Muscle of leg (tissue), 11 donors: ENCODE data around the gene CAPZA3. TPM values are rescaled to one million over a fixed set of nuclear protein-coding genes. Genes with fewer than 3 reads are reported as not detected.

Source experiments
- DNase-seq: peaks from one replicate; pipeline ENCODE4 v3.0.0; 2013
- H3K27ac ChIP-seq: one replicate; pipeline ENCODE4 v1.5.1; 2013; ENCODE audit warnings: mild to moderate bottlenecking, low read length, control low read depth
- H3K27me3 ChIP-seq: one replicate; pipeline ENCODE4 v1.6.1; 2013; ENCODE audit warnings: low read length; ENCODE audit not compliant: control insufficient read depth, insufficient read depth
- H3K36me3 ChIP-seq: one replicate; pipeline ENCODE4 v1.6.1; 2013; ENCODE audit warnings: low read length; ENCODE audit not compliant: control insufficient read depth, insufficient read depth
- H3K4me1 ChIP-seq: one replicate; pipeline ENCODE4 v1.6.1; 2013; ENCODE audit warnings: low read length; ENCODE audit not compliant: control insufficient read depth, insufficient read depth
- H3K4me3 ChIP-seq: one replicate; pipeline ENCODE4 v1.5.1; 2013; ENCODE audit warnings: low read length, control low read depth
- H3K9me3 ChIP-seq: replicated peaks from 2 replicates; pipeline ENCODE4 v1.6.1; 2013; ENCODE audit warnings: low read depth, low read length; ENCODE audit not compliant: control insufficient read depth
- WGBS: methylation state at CpG from one replicate; pipeline ENCODE4 v1.1.5; 2013; ENCODE audit warnings: missing lambda C conversion rate; ENCODE audit not compliant: insufficient coverage; 5-methylcytosine and 5-hydroxymethylcytosine counted together
- polyA plus RNA-seq, 8 donors: library from polyadenylated mRNA; unstranded; fragments of 120-200 nt; gene quantifications; one replicate each; pipeline versions ENCODE4 v1.2.1 to v1.2.3, GENCODE V29; 2013; ENCODE audit warnings: inconsistent platforms in 1 of 8, low replicate concordance in 1 of 8; ENCODE audit not compliant: insufficient read length in 8 of 8, insufficient read depth in 1 of 8
- total RNA-seq: library from RNA; stranded (reverse); fragments of 120-200 nt; gene quantifications from one replicate; pipeline ENCODE4 v1.2.4, GENCODE V29; 2013

CAPZA3 gene
- total and polyA plus RNA-seq, 9 donors, result not detected

DNA sequence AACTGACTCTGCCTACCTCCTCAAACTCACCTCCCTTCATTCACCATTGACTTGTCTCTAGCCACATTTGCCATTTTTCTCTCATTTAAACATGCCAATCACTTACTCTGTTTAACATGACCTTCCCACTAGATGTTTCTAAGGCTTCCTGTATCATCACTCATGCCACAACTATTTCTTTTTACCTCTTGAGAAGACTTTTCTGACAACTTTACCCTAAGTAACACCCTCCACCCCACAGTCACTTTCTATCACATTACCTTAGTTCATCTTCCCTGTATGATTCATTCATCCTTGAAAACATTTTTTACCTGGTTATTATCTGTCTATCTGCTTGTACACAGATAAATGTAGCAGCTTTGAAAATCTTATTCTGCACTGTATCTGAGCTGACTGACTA lies 19.5 kb upstream of the CAPZA3 start:
- Histone ChIP-seq H3K27me3 (no peaks in the 10 kb centered on the region), H3K27ac (no peak overlapping the region), H3K9me3 (no peaks in the 10 kb centered on the region), H3K36me3 (no peaks in the 10 kb centered on the region), H3K4me3 (no peak overlapping the region), H3K4me1 (no peaks in the 10 kb centered on the region)
- DNase-seq, result no peak

DNA sequence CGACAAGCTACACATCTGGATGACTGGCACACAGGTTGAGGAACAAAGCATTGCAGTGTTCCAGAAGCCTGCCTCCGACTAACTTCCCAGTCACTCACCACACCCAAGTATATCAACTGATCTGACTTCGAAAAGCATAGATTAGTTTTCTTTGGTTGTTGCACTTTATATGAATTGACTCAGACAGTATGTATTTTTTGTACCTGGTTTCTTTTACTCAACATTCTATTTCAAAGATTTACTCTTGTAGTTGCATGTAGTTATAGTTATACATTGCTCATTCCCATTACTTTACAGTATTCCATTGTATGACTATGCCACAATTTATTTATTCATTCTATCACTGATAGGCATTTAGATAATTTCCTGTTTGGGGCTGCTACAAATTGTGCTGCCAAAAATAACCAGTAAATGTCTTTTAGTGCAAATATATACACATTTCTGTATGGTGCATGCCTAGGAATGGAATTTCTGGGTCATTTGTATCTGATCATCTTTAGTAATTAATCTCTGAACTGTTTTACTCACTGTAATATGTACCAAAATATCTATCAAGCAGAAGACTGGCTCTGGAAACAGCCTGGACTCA lies 17.9 kb upstream of the CAPZA3 start:
- H3K4me1 ChIP-seq, result no peaks in the 10 kb centered on the region
- no peaks in the 10 kb centered on the region for H3K36me3 ChIP-seq
- no peak overlapping the region for H3K27ac ChIP-seq
- DNase-seq, result no peak
- no CpG with 5 or more reads among the region's 3 CpGs for WGBS
- H3K9me3 ChIP-seq, result no peaks in the 10 kb centered on the region
- no peak overlapping the region for H3K4me3 ChIP-seq
- H3K27me3 ChIP-seq, result no peaks in the 10 kb centered on the region

DNA sequence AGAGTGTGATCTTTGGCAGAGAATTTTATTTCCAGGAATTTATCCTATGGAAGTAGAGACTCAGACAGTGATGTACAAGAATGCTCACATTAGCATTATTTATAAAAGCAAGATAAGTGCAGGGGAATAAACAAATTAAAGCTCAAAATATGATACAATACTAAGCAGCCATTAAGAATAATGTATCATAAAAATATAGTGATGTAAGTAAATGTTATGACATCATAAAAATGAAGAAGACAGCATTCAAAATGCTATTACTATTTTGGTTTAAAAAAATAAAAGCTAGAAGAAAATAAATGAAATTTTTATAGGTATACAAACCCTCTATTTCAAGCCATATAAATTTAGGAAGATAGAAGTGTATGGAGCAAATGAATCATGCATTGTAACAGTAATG lies 17.2 kb upstream of the CAPZA3 start:
- Histone ChIP-seq H3K4me1 (no peaks in the 10 kb centered on the region), H3K9me3 (no peaks in the 10 kb centered on the region), H3K27ac (no peak overlapping the region), H3K36me3 (no peaks in the 10 kb centered on the region), H3K4me3 (no peak overlapping the region), H3K27me3 (no peaks in the 10 kb centered on the region)
- DNase-seq, result no peak

DNA sequence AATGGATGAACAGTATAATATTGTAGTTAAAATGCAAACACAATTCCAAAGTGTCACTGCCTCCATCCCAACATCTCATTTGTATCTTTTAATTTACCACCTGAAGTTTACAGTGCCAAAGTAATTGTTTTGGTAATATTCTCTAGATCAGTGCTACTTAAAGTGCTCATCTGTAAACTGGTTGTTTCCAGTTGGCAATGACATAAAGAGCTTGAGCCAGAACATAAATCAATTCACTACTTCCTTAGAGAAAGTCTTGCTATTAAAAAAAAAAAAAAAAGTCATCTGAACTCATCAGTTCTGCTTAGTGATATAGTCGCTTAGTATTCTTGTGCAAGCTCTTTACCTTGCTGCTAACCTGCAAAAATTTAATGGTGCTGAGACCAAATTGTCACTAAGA lies 16.5 kb upstream of the CAPZA3 start:
- Histone ChIP-seq H3K36me3 (no peaks in the 10 kb centered on the region), H3K4me1 (no peaks in the 10 kb centered on the region), H3K27ac (no peak overlapping the region), H3K4me3 (no peak overlapping the region), H3K9me3 (no peaks in the 10 kb centered on the region), H3K27me3 (no peaks in the 10 kb centered on the region)
- no CpG with 5 or more reads among the region's 1 CpG for WGBS
- DNase-seq, result peak; percentile 4

DNA sequence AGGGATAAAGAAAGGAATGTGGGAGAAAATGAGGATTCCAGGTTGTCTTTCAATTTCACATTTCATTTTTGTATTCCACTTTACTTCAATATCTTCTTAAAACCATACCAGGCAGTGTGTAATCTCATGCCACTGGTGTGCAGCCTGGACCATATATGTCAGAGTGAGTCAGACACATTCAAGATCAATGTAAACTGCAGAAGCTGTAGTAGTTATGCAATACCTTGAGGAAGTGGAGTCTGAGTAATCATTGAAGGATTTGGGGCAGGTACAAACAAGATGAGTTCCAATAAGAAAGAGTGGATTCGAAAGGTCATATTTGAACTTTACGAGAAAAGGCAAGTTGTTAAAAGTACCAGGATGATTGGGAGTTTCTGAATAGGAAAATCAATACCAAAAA lies 14.2 kb upstream of the CAPZA3 start:
- Histone ChIP-seq H3K9me3 (no peaks in the 10 kb centered on the region), H3K4me3 (no peak overlapping the region), H3K4me1 (no peaks in the 10 kb centered on the region), H3K27me3 (no peaks in the 10 kb centered on the region), H3K36me3 (no peaks in the 10 kb centered on the region), H3K27ac (no peak overlapping the region)
- WGBS, result 92% methylated on average over 2 of the region's 2 CpGs
- no peak for DNase-seq

DNA sequence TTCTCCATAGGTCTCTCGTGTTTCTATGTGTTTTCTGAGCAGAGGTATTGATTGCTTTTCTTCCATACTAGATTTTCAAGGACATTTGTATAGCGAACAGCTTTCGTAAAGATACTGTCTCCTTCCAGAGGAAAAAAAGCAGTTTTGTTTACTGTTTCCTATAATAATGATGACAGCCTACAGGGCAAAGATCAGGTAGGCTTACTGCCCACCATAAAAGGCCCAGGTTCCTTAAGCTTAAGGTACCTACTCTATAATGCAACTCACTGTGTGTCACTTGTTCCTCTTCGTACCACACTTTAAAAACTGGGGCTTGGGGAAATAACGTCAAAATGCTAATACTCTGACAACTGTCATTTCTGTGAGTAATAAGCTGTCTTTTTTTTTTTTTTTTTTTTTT lies 6.8 kb upstream of the CAPZA3 start:
- whole genome bisulfite sequencing, result no CpG with 5 or more reads among the region's 5 CpGs

DNA sequence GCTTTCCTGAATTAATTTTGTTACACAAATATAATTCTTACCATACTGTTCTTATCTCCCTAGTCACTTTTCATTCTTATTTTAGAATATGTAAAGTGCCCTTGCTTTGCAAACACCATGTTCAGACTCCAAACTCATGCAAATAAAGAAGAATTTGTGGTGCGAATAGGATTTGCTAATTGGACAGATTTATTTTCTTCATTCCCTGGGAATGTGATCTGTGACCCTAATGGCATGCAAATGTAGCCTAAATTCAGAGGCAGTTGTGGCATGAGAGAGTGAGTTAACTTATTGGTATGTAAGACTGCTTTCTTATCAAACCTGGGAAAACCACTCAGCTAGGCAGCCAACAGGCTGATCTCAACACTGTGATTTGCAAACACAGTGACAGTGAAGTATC lies 10.0 kb downstream of the CAPZA3 start:
- Histone ChIP-seq H3K36me3 (no peaks in the 10 kb centered on the region), H3K4me1 (peaks cover 2% of the 10 kb centered on the region), H3K4me3 (no peak overlapping the region), H3K9me3 (no peaks in the 10 kb centered on the region), H3K27ac (no peak overlapping the region), H3K27me3 (no peaks in the 10 kb centered on the region)
- DNase-seq, result no peak
- WGBS, result no CpG with 5 or more reads among the region's 1 CpG

More for the DNA sequence above, 6.8 kb upstream of the CAPZA3 start:
- Histone ChIP-seq H3K4me1 (no peaks in the 10 kb centered on the region), H3K27me3 (no peaks in the 10 kb centered on the region), H3K36me3 (no peaks in the 10 kb centered on the region), H3K27ac (no peak overlapping the region), H3K9me3 (no peaks in the 10 kb centered on the region), H3K4me3 (no peak overlapping the region)
- no peak for DNase-seq

DNA sequence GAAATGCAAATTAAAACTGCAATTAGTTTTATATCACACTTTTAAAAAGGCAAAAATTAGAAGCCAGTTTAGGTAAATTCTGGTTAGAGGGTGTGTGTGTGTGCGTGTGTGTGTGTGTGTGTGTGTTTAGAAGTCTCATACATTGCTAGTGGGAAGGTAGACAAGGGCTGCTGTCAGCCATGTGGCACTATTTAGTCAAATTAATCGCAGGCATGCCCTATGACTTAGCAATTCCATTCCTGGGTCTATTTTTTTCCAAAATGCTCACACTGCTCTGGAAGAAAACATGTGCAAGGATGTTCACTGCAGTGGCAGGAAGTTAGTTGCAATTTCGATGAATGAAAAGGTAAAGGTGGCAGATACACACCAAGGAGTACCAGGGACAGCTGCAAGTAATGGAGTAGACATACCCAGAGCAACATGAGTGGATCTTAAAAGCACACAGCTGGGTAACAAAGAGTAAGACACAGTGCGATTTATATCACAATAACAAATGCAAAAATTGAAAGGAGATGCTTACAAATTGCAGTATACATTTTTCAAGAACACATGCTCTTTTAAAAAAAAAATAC lies 11.6 kb downstream of the CAPZA3 start:
- Histone ChIP-seq H3K27ac (no peak overlapping the region), H3K36me3 (no peaks in the 10 kb centered on the region), H3K9me3 (no peaks in the 10 kb centered on the region), H3K4me1 (peaks cover 6% of the 10 kb centered on the region), H3K27me3 (no peaks in the 10 kb centered on the region), H3K4me3 (no peak overlapping the region)
- no peak for DNase-seq
- WGBS, result 32% methylated on average over 3 of the region's 4 CpGs

DNA sequence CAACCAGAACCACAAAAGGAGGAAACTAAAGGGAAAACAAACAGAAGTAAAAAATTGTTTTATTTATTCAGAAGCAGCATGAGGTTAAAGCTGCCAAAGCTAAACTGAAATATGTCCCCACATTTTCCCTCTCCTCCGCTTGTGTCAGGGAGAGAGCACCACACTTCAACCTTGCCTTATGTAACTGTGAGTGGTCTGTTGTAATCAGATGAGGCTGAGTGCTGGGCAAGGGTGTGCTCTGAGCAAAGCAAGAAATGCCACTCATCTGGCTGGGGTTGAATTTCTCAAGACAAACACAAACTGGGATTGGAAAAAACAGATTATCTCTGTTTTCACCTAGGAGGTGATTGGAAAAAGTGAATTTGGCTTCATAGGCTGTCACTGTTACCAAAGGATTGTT lies 12.2 kb downstream of the CAPZA3 start:
- no CpG with 5 or more reads among the region's 1 CpG for WGBS
- peaks cover 6% of the 10 kb centered on the region for H3K4me1 ChIP-seq
- H3K4me3 ChIP-seq, result no peak overlapping the region
- no peak for DNase-seq
- no peaks in the 10 kb centered on the region for H3K36me3 ChIP-seq
- no peaks in the 10 kb centered on the region for H3K9me3 ChIP-seq
- H3K27ac ChIP-seq, result no peak overlapping the region
- H3K27me3 ChIP-seq, result no peaks in the 10 kb centered on the region

DNA sequence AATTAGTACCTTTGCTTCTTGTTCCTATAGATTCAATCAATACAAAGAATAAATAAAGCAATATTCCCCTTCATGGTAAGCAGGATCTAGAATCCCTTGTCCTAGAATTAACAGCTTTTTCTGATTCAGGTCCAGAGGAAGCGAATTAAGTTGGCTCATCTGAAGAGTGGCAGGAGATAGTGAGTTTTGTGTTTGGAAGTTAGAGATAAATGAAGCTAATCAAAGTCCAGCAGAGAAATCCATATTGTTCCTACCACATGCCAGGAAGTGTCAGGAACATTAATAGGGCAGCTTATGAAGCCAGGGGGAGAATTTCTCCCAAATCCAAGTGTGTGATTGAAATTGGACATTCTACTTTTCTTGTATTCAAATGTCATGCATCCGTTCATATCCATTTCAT lies 13.9 kb downstream of the CAPZA3 start:
- no peak for DNase-seq
- Histone ChIP-seq H3K9me3 (no peaks in the 10 kb centered on the region), H3K27me3 (no peaks in the 10 kb centered on the region), H3K36me3 (no peaks in the 10 kb centered on the region), H3K27ac (no peak overlapping the region), H3K4me3 (no peak overlapping the region), H3K4me1 (peaks cover 6% of the 10 kb centered on the region)
- WGBS, result no CpG with 5 or more reads among the region's 2 CpGs
